ENCODE data around the gene TEKT2.

- TF ChIP-seq CTCF (conservative IDR thresholded peaks at IDR 0.05; ENCODE audit: low read depth, low read length) (no peak), EZH2phosphoT487 (IDR thresholded peaks at IDR 0.05; ENCODE audit: borderline replicate concordance, low read length) (no peak)
Measured at GRCh38 chr1:36123356-36123755, 39.5 kb downstream of the TEKT2 start.

Data from PC-3 (cell line).